Stimulated activated CD4-positive, alpha-beta T cell treated with anti-CD3 and anti-CD28 coated beads, Interleukin-4, amount 100 ng/mL, for 1 hour (primary cell): Measurements from ENCODE around the gene AAK1.
A peak's percentile ranks its signal among the peaks of the same experiment; 100 is the strongest.
"Not testable (repeated sequence)": the region's sequence is repeated elsewhere in the genome, so short reads cannot be mapped to it uniquely, and the experiment has no call there.

ENCODE experiments used
- DNase-seq: peaks from one replicate; pipeline ENCODE4 v3.0.0-alpha.2; 2020

The AAK1 gene

DNA sequence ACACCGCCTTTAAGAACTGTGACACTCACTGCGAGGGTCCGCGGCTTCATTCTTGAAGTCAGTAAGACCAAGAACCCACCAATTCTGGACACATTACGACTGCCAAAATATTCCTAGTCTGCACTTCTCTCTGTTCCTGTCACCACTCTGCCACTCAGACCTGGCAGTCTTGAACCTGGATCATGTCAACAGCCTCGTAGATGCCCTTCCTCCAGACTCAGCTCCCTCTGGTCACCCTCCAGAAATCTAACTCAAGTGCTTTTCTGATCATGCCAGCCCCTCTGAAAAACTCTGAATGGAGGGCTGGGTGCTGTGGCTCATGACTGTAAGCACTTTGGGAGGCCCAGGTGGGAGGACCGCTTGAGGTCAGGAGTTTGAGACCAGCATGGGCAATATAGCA, 20.3 kb downstream of the AAK1 start:
- DNase-seq, result no peak

DNA sequence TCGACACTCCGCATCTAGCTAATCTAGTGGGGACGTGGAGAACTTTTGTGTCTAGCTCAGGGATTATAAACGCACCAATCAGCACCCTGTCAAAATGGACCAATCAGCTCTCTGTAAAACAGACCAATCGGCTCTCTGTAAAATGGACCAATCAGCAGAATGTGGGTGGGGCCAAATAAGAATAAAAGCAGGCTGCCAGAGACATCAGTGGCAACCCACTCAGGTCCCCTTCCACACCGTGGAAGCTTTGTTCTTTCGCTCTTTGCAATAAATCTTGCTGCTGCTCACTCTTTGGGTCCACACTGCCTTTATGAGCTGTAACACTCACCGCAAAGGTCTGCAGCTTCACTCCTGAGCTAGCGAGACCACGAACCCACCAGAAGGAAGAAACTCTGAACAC, 20.7 kb downstream of the AAK1 start:
- not testable (repeated sequence) for DNase-seq

GRCh38 chr2:69622017-69622540, 21.5 kb downstream of the AAK1 start:
- DNase-seq, result not testable (repeated sequence)

DNA sequence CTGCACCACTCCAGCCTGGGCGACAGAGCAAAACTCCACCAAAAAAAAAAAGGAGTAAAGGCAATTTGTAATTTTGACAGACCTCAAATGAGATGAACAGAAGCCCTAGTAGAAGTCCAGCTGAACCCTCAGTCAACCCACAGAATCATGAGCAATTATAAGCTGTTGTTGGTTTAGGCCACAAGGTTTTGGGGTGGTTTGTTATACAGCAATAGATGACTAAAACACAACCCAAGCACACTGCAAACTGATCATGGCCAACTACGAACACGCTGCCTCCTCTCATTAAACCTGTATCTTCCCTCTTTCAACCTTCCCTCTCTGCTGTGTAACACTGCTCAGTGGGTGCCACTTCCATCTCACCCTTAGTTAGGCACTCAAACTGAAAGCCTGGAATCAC, 22.1 kb downstream of the AAK1 start:
- no peak for DNase-seq

- DNase-seq, result no peak
Measured at GRCh38 chr2:69620870-69621269, 22.7 kb downstream of the AAK1 start.

DNA sequence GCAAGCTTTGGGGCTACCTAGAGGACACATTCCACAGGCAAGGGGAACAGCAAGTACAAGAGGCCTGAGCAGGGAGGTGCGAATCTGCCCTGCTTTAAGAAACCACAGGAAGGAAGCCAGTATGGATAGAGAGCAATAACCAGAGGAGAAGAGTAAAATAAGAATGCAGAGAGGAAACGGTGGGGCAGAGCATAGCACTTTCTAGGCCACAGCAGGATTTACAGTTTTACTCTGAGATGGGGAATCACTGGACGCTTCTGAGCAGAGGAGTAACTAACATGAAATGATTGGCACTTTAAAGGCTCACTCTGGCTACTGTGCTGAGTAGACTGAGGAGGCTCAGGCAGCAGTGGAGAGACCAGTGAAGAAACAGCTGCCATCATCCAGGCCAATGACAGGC, 23.8 kb downstream of the AAK1 start:
- no peak for DNase-seq

GRCh38 chr2:69618362-69618761, 25.2 kb downstream of the AAK1 start:
- no peak for DNase-seq

- no peak for DNase-seq
Measured at GRCh38 chr2:69617744-69618143, 25.8 kb downstream of the AAK1 start.

GRCh38 chr2:69616755-69617154, 26.8 kb downstream of the AAK1 start:
- DNase-seq, result peak; percentile 27

DNA sequence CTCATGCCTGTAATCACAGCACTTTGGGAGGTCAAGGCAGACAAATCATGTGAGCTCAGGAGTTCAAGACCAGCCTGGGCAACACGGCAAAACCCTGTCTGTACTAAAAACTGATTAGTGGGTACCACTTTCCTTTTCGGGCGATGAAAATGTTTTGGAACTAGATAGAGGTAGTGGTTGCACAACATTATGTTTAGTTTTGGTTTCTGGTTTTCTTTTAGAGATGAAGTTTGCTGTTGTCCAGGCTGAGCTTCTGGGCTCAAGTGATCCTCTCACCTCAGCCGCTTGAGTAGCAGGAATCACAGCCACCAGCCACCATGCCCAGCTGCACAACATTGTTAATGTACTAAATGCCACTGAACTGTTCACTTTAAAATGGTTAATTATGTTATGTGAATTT, 27.6 kb downstream of the AAK1 start:
- DNase-seq, result no peak

DNA sequence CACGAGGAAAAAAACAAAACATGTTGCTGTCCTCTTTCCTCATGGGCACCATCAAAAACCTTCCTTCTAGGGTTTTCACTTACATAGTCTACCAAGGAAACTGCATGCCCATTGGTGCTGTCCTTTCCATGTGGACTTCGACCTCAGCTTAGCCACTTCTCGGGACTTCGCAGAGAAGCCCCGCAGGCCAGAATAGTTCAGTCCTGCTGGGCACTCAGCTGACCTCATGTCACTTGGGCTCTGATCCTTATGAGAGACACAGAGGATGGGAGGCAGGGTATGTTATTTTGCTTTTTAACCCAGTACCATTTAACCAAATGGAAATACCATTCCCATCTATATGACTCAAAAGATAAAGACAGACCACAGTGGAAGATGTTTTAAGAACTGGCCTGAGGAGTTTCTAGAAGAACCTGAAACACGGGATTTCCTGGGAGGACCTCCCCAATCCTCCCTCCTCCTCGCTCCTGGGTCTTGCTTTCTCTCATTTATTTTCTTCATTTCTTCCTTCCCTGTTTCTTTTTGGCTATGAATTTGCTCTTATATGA, 28.4 kb downstream of the AAK1 start:
- DNase-seq, result no peak

DNA sequence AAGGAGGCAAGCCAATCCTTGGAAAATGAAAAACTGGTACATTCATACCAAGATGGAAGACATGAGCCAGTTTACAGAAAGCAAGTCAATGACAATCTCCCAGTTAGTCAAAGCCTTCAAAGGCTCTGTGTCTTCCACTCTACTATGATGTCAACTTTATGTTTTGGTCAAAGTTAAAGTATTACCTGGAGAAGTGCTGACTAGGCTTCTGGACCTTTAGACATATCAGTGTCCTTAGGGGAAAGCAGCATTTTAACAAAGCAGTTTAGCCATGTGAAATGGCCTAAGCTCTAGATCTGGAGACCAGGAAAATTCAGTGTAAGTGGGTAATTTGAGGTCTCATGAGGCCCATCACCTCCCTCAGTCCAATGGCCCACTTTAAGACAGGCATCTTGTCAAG, 30.8 kb downstream of the AAK1 start:
- no peak for DNase-seq

GRCh38 chr2:69612200-69612599, 31.3 kb downstream of the AAK1 start:
- no peak for DNase-seq

GRCh38 chr2:69608109-69608508, 35.4 kb downstream of the AAK1 start:
- DNase-seq, result no peak

- not testable (repeated sequence) for DNase-seq
Measured at GRCh38 chr2:69606771-69607170, 36.8 kb downstream of the AAK1 start.

- DNase-seq, result no peak
Measured at GRCh38 chr2:69605284-69605683, 38.3 kb downstream of the AAK1 start.

- no peak for DNase-seq
Measured at GRCh38 chr2:69604836-69605235, 38.7 kb downstream of the AAK1 start.

- DNase-seq, result no peak
Measured at GRCh38 chr2:69604026-69604678, 39.4 kb downstream of the AAK1 start.

- no peak for DNase-seq
Measured at GRCh38 chr2:69603146-69603743, 40.3 kb downstream of the AAK1 start.

GRCh38 chr2:69601179-69601612, 42.3 kb downstream of the AAK1 start:
- no peak for DNase-seq

DNA sequence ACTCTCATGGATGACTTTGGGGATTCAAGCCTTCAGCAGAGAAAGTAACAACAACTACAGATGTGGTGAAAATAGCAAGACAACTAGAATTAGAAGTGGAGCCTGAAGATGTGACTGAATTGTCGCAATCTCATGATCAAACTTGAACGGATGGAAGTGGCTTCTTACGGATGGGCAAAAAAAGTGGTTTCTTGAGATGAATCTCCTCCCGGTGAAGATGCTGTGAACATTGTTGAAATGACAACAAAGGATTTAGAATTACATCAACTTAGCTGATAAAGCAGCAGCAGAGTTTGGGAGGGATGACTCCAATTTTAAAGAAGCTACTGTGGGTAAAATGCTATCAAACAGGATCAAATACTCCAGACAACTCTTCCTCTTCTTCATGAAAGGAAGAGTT, 43.1 kb downstream of the AAK1 start:
- DNase-seq, result no peak

DNA sequence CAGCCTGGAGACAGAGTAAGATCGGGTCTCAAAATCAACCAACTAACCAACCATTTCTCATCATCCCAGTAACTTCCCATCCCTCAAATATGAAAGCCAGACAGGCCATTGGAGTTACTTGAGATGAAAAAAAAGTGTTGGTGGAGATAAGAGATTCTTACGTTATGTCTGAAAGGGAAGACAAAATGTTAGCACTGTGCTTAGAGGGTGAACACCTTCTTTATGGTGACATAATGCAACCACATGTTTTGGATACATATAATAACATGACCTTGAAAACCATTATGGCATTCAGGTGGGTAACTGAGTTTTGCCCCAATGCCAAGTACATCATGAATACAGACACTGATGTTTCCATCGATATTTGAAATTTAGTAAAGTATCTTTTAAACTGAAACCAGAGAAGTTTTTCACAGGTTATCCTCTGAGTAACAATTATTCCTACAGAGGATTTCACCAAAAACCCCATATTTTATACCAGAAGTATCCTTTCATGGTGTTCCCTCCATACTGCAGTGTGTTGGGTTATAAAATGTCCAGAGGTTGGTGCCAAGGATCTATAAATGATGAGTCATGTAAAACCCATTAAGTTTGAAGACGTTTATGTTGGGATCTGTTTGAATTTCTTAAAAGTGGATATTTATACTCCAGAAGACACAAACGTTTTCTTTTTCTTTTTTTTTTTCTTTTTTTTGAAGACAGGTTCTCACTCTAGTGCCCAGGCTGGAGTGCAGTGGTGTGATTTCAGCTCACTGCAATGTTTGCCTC, 45.5 kb downstream of the AAK1 start:
- no peak for DNase-seq

- DNase-seq, result no peak
Measured at GRCh38 chr2:69597105-69597504, 46.4 kb downstream of the AAK1 start.

- no peak for DNase-seq
Measured at GRCh38 chr2:69594341-69594740, 49.2 kb downstream of the AAK1 start.
